SJCRH30 (cell line): ENCODE results near the gene RAF1. TPM values are rescaled to one million over a fixed set of nuclear protein-coding genes. Genes with fewer than 3 reads are reported as not detected.
"Not testable (repeated sequence)": the region's sequence is repeated elsewhere in the genome, so short reads cannot be mapped to it uniquely, and the experiment has no call there.

Source experiments
- DNase-seq, 2 experiments: peaks; one replicate each; pipeline ENCODE4 v3.0.0-alpha.2; 2015 to 2020
- H3K27ac ChIP-seq: fragments of 250-450 bp; sonication (Bioruptor Pico); 2 replicates; pipeline ENCODE4 v1.5.1; 2020; ENCODE audit warnings: mild to moderate bottlenecking, moderate library complexity
- H3K27me3 ChIP-seq: fragments of 250-450 bp; sonication (Bioruptor Pico); 2 replicates; pipeline ENCODE4 v1.5.1; 2020; ENCODE audit warnings: mild to moderate bottlenecking, moderate library complexity
- H3K36me3 ChIP-seq: fragments of 250-450 bp; sonication (Bioruptor Pico); 2 replicates; pipeline ENCODE4 v1.5.1; 2020; ENCODE audit warnings: mild to moderate bottlenecking, moderate library complexity
- H3K4me1 ChIP-seq: fragments of 250-450 bp; sonication (Bioruptor Pico); 2 replicates; pipeline ENCODE4 v1.5.1; 2020; ENCODE audit warnings: mild to moderate bottlenecking, moderate library complexity
- H3K4me3 ChIP-seq: fragments of 250-450 bp; sonication (Bioruptor Pico); 2 replicates; pipeline ENCODE4 v1.5.1; 2020; ENCODE audit warnings: mild to moderate bottlenecking, moderate library complexity
- H3K9me3 ChIP-seq: fragments of 250-450 bp; sonication (Bioruptor Pico); replicated peaks from 2 replicates; pipeline ENCODE4 v1.5.1; 2020; ENCODE audit warnings: mild to moderate bottlenecking, moderate library complexity
- total RNA-seq: library from RNA; depleted of rRNA; stranded (reverse); fragments of >200 nt; shearing (Covaris generic); gene quantifications from 2 replicates; pipeline ENCODE4 v1.2.3, GENCODE V29; 2014

Gene RAF1
- total RNA-seq, 1 experiment from 2014 or later, result 129 TPM

- Histone ChIP-seq H3K9me3 (no peaks in the 10 kb centered on the region), H3K4me3 (no peak overlapping the region), H3K27ac (no peak overlapping the region), H3K27me3 (no peaks in the 10 kb centered on the region), H3K4me1 (peaks cover 22% of the 10 kb centered on the region), H3K36me3 (no peaks in the 10 kb centered on the region)
- DNase-seq, result no peak
Observed at GRCh38 chr3:12559520-12559919, 104.4 kb downstream of the RAF1 start.

- Histone ChIP-seq H3K4me1 (peaks cover 22% of the 10 kb centered on the region), H3K36me3 (no peaks in the 10 kb centered on the region), H3K9me3 (no peaks in the 10 kb centered on the region), H3K27me3 (no peaks in the 10 kb centered on the region), H3K4me3 (no peak overlapping the region), H3K27ac (no peak overlapping the region)
- DNase-seq, result no peak
Observed at GRCh38 chr3:12558706-12559105, 105.2 kb downstream of the RAF1 start.

GRCh38 chr3:12557473-12558100, 106.3 kb downstream of the RAF1 start:
- peak overlapping the region; percentile 67 for H3K27ac ChIP-seq
- peak overlapping the region; percentile 88 for H3K4me3 ChIP-seq
- H3K27me3 ChIP-seq, result no peaks in the 10 kb centered on the region
- no peaks in the 10 kb centered on the region for H3K36me3 ChIP-seq
- H3K9me3 ChIP-seq, result no peaks in the 10 kb centered on the region
- no peak for DNase-seq
- H3K4me1 ChIP-seq, result peaks cover 16% of the 10 kb centered on the region

- Histone ChIP-seq H3K4me1 (peaks cover 15% of the 10 kb centered on the region), H3K27ac (peak within 1 kb of the TSS; percentile 67), H3K4me3 (peak within 1 kb of the TSS; percentile 88), H3K36me3 (no peaks in the 10 kb centered on the region), H3K9me3 (no peaks in the 10 kb centered on the region), H3K27me3 (no peaks in the 10 kb centered on the region)
- DNase-seq, result peak; percentile 84 to 89
Observed at GRCh38 chr3:12556690-12557472, 107.0 kb downstream of the RAF1 start, which contains the start of gene MKRN2. MKRN2 (plus strand) TSS chr3:12557087; CDS start chr3:12557151, 64 bp downstream.

GRCh38 chr3:12556314-12556689, 107.6 kb downstream of the RAF1 start:
- Histone ChIP-seq H3K4me1 (peaks cover 15% of the 10 kb centered on the region), H3K9me3 (no peaks in the 10 kb centered on the region), H3K27ac (peak overlapping the region; percentile 34; the same call in 1 of the 2 replicates), H3K36me3 (no peaks in the 10 kb centered on the region), H3K4me3 (peak overlapping the region; percentile 88), H3K27me3 (no peaks in the 10 kb centered on the region)
- DNase-seq, result no peak

GRCh38 chr3:12553921-12554391, 110.0 kb downstream of the RAF1 start:
- Histone ChIP-seq H3K36me3 (no peaks in the 10 kb centered on the region), H3K9me3 (no peaks in the 10 kb centered on the region), H3K4me3 (peak overlapping the region; percentile 74), H3K27ac (peak overlapping the region; percentile 56), H3K27me3 (no peaks in the 10 kb centered on the region), H3K4me1 (peaks cover 10% of the 10 kb centered on the region)
- peak; percentile 55 to 70 for DNase-seq

- Histone ChIP-seq H3K27ac (no peak overlapping the region), H3K27me3 (no peaks in the 10 kb centered on the region), H3K4me3 (no peak overlapping the region), H3K36me3 (no peaks in the 10 kb centered on the region), H3K9me3 (no peaks in the 10 kb centered on the region), H3K4me1 (0 out of 2 replicates have a peak, but pooled peaks cover 2% of the 10 kb centered on the region)
- DNase-seq, result no peak
Observed at GRCh38 chr3:12549971-12550760, 113.8 kb downstream of the RAF1 start.

- H3K36me3 ChIP-seq, result no peaks in the 10 kb centered on the region
- DNase-seq, result peak in 1 of 2 experiments; percentile 7
- H3K4me1 ChIP-seq, result 0 out of 2 replicates have a peak, but pooled peaks cover 5% of the 10 kb centered on the region
- H3K4me3 ChIP-seq, result no peak within 1 kb of the TSS
- no peaks in the 10 kb centered on the region for H3K9me3 ChIP-seq
- H3K27ac ChIP-seq, result no peak within 1 kb of the TSS
- H3K27me3 ChIP-seq, result no peaks in the 10 kb centered on the region
Observed at GRCh38 chr3:12545473-12545791, 118.5 kb downstream of the RAF1 start, which contains the start of gene MKRN2OS. MKRN2OS (minus strand) TSS chr3:12545499; CDS start chr3:12545464, 35 bp downstream.

- Histone ChIP-seq H3K9me3 (no peaks in the 10 kb centered on the region), H3K36me3 (no peaks in the 10 kb centered on the region), H3K4me1 (0 out of 2 replicates have a peak, but pooled peaks cover 5% of the 10 kb centered on the region), H3K27ac (no peak overlapping the region), H3K4me3 (no peak overlapping the region), H3K27me3 (no peaks in the 10 kb centered on the region)
- peak in 1 of 2 experiments; percentile 17 for DNase-seq
Observed at GRCh38 chr3:12544652-12545472, 119.1 kb downstream of the RAF1 start.

GRCh38 chr3:12543497-12543896, 120.4 kb downstream of the RAF1 start:
- not testable (repeated sequence) for H3K27ac ChIP-seq, H3K4me3 ChIP-seq, DNase-seq, H3K27me3 ChIP-seq, H3K36me3 ChIP-seq, H3K9me3 ChIP-seq, H3K4me1 ChIP-seq

- Histone ChIP-seq H3K36me3 (no peaks in the 10 kb centered on the region), H3K4me1 (0 out of 2 replicates have a peak, but pooled peaks cover 5% of the 10 kb centered on the region), H3K4me3 (no peak overlapping the region), H3K9me3 (no peaks in the 10 kb centered on the region), H3K27ac (no peak overlapping the region), H3K27me3 (no peaks in the 10 kb centered on the region)
- no peak for DNase-seq
Observed at GRCh38 chr3:12541625-12542024, 122.3 kb downstream of the RAF1 start.

- no peak overlapping the region for H3K27ac ChIP-seq
- H3K4me3 ChIP-seq, result no peak overlapping the region
- no peaks in the 10 kb centered on the region for H3K9me3 ChIP-seq
- no peaks in the 10 kb centered on the region for H3K4me1 ChIP-seq
- H3K36me3 ChIP-seq, result no peaks in the 10 kb centered on the region; the same call in 1 of the 2 replicates
- H3K27me3 ChIP-seq, result no peaks in the 10 kb centered on the region
- DNase-seq, result no peak
Observed at GRCh38 chr3:12536423-12536822, 127.5 kb downstream of the RAF1 start.
